Lung (tissue), 12 donors: Measurements from ENCODE around the gene GPX3. TPM values are rescaled to one million over a fixed set of nuclear protein-coding genes. Genes with fewer than 3 reads are reported as not detected.

Experiments
- ATAC-seq: fragments of 200-7000 bp; cut with Tn5 transposase; one replicate; pipeline ENCODE4 v1.9.1; 2020; ENCODE audit warnings: moderate number of reproducible peaks; ENCODE audit not compliant: insufficient read depth, low FRiP score
- DNase-seq, 3 donors: peaks; one replicate each; pipeline ENCODE4 v3.0.0-alpha.2; 2013 to 2017
- H3K27ac ChIP-seq, 2 donors: one replicate each; pipeline ENCODE4 v1.5.1; 2013; ENCODE audit warnings: mild to moderate bottlenecking in 2 of 2, moderate library complexity in 2 of 2, control low read depth in 1 of 2, inconsistent platforms in 1 of 2, low read depth in 1 of 2, low read length in 1 of 2
- H3K27me3 ChIP-seq, 3 donors: one replicate each; pipeline ENCODE4 v1.5.1; 2013; ENCODE audit warnings: low read length in 2 of 3; ENCODE audit not compliant: control insufficient read depth in 3 of 3, insufficient read depth in 3 of 3
- H3K36me3 ChIP-seq, 4 donors: one replicate each; pipeline ENCODE4 v1.5.1; 2013; ENCODE audit warnings: low read length in 4 of 4, mild to moderate bottlenecking in 1 of 4, moderate library complexity in 1 of 4; ENCODE audit not compliant: control insufficient read depth in 4 of 4, insufficient read depth in 4 of 4
- H3K4me1 ChIP-seq, 5 donors: one replicate each; pipeline ENCODE4 v1.5.1; 2013; ENCODE audit warnings: low read length in 5 of 5, mild to moderate bottlenecking in 2 of 5, moderate library complexity in 1 of 5; ENCODE audit not compliant: control insufficient read depth in 5 of 5, insufficient read depth in 5 of 5
- H3K4me3 ChIP-seq: one replicate; pipeline ENCODE4 v1.5.1; 2013; ENCODE audit warnings: mild to moderate bottlenecking, control low read depth, moderate library complexity
- H3K9ac ChIP-seq, 2 donors: one replicate each; pipeline ENCODE4 v1.5.1; 2013; ENCODE audit warnings: low read length in 2 of 2, control low read depth in 1 of 2; ENCODE audit not compliant: insufficient read depth in 1 of 2
- H3K9me3 ChIP-seq, 4 donors: one replicate each; pipeline ENCODE4 v1.5.1; 2013; ENCODE audit warnings: low read length in 3 of 4, mild to moderate bottlenecking in 1 of 4, moderate library complexity in 1 of 4; ENCODE audit not compliant: control insufficient read depth in 4 of 4, insufficient read depth in 3 of 4
- WGBS, 2 donors: extraction: QIAGEN DNeasy Blood & Tissue Kit; methylation state at CpG; one replicate each; pipeline ENCODE4 v1.1.7; 2013; 5-methylcytosine and 5-hydroxymethylcytosine counted together
- polyA plus RNA-seq, 2 donors: library from polyadenylated mRNA; stranded (reverse); fragments of 200-250 nt; gene quantifications; one replicate each; pipeline ENCODE4 v1.2.1, GENCODE V29; 2013
- total RNA-seq, 2 donors: library from RNA; depleted of rRNA in 1 of 2; stranded (reverse); fragments of >200 nt in 1 of 2; gene quantifications; one replicate each; pipeline ENCODE4 v1.2.1, GENCODE V29; 2014 to 2021
- TF ChIP-seq, protein P1 (sequence below): IDR thresholded peaks from 2 replicates; pipeline ENCODE4 v1.5.1; 2012; ENCODE audit warnings: mild to moderate bottlenecking; ENCODE audit errors: control extremely low read depth, extremely low read depth
- donor health status: control.
- donor health status: control.
- donor health status: Bipolar disorder and iron deficiency.
- donor health status: healthy.
- donor health status: DM: yes; HTN: yes; CAD: no.

Gene GPX3
- total and polyA plus RNA-seq, 4 donors = 99.0 to 1,457 (median 826) TPM

DNA sequence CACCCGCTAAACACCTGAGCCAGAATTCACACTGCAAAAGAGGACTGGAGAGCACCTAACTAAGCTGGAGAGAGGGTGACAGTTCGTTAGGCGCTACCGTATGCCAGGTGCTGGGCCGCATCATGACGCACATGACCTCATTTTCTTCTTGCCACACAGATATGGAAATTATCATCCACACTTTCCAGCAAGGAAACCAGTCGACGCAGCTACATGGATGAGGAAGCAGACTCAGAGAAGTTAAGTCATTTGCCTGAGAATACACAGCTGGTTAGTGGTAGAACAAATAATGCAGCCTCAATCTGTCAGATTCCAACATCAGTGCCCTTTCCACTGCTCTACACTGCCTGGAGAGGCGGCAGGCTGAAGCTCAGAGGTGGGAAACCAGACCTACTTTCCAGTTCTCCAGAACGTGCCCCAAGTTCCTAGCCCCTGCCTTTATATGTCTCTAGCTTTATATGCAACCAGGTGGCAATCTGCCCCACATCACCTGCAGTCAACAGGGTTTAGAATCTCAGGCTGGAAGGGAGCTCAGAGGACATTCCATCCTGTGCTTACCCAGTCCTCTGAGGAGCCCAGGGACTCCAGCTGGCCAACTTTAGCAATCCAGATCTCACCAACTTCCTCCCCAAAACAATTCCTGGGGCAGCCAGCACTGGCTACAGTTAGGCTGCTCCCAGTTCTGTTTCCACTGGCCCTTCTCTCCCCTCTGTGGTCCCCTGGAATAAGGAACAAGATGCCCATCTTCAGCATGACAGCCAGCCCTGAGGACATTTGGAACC is 51.6 kb downstream of the GPX3 start:
- Histone ChIP-seq H3K27ac (peak overlapping the region; percentile 51 to 67), H3K4me1 (peaks cover 0 to 53% (median 4%) of the 10 kb centered on the region in 5 donors), H3K9me3 (peaks cover 0 to 3% (median 0%) of the 10 kb centered on the region in 4 donors), H3K9ac (peak overlapping the region in 1 of 2 donors; percentile 7), H3K4me3 (no peak overlapping the region), H3K36me3 (peaks cover 0 to 16% (median 0%) of the 10 kb centered on the region in 4 donors), H3K27me3 (no peaks in the 10 kb centered on the region)
- TF ChIP-seq, protein P1, sequence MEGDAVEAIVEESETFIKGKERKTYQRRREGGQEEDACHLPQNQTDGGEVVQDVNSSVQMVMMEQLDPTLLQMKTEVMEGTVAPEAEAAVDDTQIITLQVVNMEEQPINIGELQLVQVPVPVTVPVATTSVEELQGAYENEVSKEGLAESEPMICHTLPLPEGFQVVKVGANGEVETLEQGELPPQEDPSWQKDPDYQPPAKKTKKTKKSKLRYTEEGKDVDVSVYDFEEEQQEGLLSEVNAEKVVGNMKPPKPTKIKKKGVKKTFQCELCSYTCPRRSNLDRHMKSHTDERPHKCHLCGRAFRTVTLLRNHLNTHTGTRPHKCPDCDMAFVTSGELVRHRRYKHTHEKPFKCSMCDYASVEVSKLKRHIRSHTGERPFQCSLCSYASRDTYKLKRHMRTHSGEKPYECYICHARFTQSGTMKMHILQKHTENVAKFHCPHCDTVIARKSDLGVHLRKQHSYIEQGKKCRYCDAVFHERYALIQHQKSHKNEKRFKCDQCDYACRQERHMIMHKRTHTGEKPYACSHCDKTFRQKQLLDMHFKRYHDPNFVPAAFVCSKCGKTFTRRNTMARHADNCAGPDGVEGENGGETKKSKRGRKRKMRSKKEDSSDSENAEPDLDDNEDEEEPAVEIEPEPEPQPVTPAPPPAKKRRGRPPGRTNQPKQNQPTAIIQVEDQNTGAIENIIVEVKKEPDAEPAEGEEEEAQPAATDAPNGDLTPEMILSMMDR = no peak
- WGBS, 2 donors = 92% methylated on average over 10 of the region's 10 CpGs
- no peak for DNase-seq
- ATAC-seq = no peak

DNA sequence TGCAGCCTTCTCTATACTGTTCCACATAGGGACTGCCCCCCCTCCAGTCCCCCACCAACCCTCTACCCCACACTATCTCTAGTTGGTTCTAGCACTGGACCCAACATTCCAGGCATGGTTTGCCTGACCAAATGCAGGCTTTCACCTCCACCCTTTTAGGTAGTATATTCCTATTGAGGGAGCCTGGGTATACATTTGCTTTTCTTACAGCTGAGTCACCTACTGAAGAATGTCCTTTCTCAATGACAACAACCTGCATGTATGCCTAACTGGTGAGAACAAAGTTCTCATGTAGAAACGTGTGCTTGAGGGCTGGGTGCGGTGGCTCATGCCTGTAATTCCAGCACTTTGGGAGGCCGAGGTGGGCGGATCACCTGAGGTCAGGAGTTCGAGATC is 52.2 kb downstream of the GPX3 start:
- Histone ChIP-seq H3K4me3 (no peak overlapping the region), H3K4me1 (peaks cover 0 to 51% (median 4%) of the 10 kb centered on the region in 5 donors), H3K27me3 (no peaks in the 10 kb centered on the region), H3K9me3 (peaks cover 0 to 3% (median 0%) of the 10 kb centered on the region in 4 donors), H3K9ac (no peak overlapping the region), H3K36me3 (peaks cover 0 to 15% (median 0%) of the 10 kb centered on the region in 4 donors), H3K27ac (peak overlapping the region in 1 of 2 donors; percentile 67)
- DNase-seq (no peak), ATAC-seq (no peak)
- WGBS, 2 donors = 76 to 93% methylated on average over 5 of the region's 5 CpGs
- TF ChIP-seq, protein P1 = no peak

DNA sequence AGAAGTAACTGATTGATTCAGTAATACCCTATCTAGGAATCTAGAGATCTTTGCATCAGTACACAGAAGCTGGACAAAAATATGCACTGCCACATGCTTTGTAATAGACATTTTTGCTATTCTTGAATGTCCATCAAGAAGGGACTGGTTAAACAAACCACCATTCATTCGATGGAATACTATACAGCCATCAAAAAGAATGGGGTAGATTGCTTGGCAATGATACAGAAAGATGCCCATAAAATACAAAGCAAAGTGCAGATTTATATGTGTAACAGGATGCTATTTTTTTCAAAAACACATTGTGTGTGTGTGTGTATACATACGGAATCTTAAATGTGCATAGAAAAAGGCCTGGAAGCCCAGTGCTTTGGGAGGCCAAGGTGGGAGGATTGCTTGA is 52.9 kb downstream of the GPX3 start:
- no peak overlapping the region for H3K27ac ChIP-seq
- H3K36me3 ChIP-seq = peaks cover 0 to 16% (median 0%) of the 10 kb centered on the region in 4 donors

More for the DNA sequence above, 52.9 kb downstream of the GPX3 start:
- Histone ChIP-seq H3K4me1 (peaks cover 0 to 49% (median 3%) of the 10 kb centered on the region in 5 donors), H3K27me3 (no peaks in the 10 kb centered on the region), H3K4me3 (no peak overlapping the region), H3K9ac (no peak overlapping the region), H3K9me3 (peaks cover 0 to 3% (median 0%) of the 10 kb centered on the region in 4 donors)
- TF ChIP-seq, protein P1 = no peak
- DNase-seq = no peak
- 95 to 98% methylated on average over 2 of the region's 2 CpGs for WGBS, 2 donors
- ATAC-seq = no peak
